ENCODE data around the gene S100A6.
"Not testable (repeated sequence)": the region's sequence is repeated elsewhere in the genome, so short reads cannot be mapped to it uniquely, and the experiment has no call there.

The S100A6 gene

GRCh38 chr1:153533689-153534201 is 2.0 kb downstream of the S100A6 start:
- DNase-seq (ENCODE audit: low read depth, low spot score) = peak; percentile 79
- H3K27ac ChIP-seq = peak overlapping the region; percentile 98

- peak overlapping the region; percentile 98 for H3K27ac ChIP-seq
Observed at GRCh38 chr1:153532769-153533599, 2.8 kb downstream of the S100A6 start.

GRCh38 chr1:153532181-153532580 is 3.6 kb downstream of the S100A6 start:
- peak overlapping the region; percentile 98 for H3K27ac ChIP-seq
- no peak for DNase-seq (ENCODE audit: low read depth, low spot score)

More at GRCh38 chr1:153532769-153533599, 2.8 kb downstream of the S100A6 start:
- DNase-seq (ENCODE audit: low read depth, low spot score) = no peak

- peak overlapping the region; percentile 98 for H3K27ac ChIP-seq
- DNase-seq (ENCODE audit: low read depth, low spot score) = no peak
Observed at GRCh38 chr1:153531638-153532037, 4.2 kb downstream of the S100A6 start.

GRCh38 chr1:153527683-153528040 is 8.1 kb downstream of the S100A6 start:
- no peak for DNase-seq (ENCODE audit: low read depth, low spot score)
- H3K27ac ChIP-seq = peak overlapping the region; percentile 98

GRCh38 chr1:153527023-153527682 is 8.6 kb downstream of the S100A6 start:
- peak; percentile 84 for DNase-seq (ENCODE audit: low read depth, low spot score)
- peak overlapping the region; percentile 98 for H3K27ac ChIP-seq

GRCh38 chr1:153526132-153526543 is 9.7 kb downstream of the S100A6 start:
- peak overlapping the region; percentile 98 for H3K27ac ChIP-seq
- DNase-seq (ENCODE audit: low read depth, low spot score) = peak; percentile 69

- peak overlapping the region; percentile 98 for H3K27ac ChIP-seq
- DNase-seq (ENCODE audit: low read depth, low spot score) = no peak
Observed at GRCh38 chr1:153525088-153525728, 10.6 kb downstream of the S100A6 start.

- H3K27ac ChIP-seq; DNase-seq (ENCODE audit: low read depth, low spot score): not testable (repeated sequence)
Observed at GRCh38 chr1:153522353-153523048, 13.3 kb downstream of the S100A6 start.

GRCh38 chr1:153521808-153522207 is 14.0 kb downstream of the S100A6 start:
- not testable (repeated sequence) for DNase-seq (ENCODE audit: low read depth, low spot score); H3K27ac ChIP-seq

GRCh38 chr1:153520818-153521476 is 14.8 kb downstream of the S100A6 start:
- no peak overlapping the region for H3K27ac ChIP-seq
- no peak for DNase-seq (ENCODE audit: low read depth, low spot score)

- not testable (repeated sequence) for H3K27ac ChIP-seq; DNase-seq (ENCODE audit: low read depth, low spot score)
Observed at GRCh38 chr1:153520137-153520691, 15.6 kb downstream of the S100A6 start.

- DNase-seq (ENCODE audit: low read depth, low spot score) = no peak
- H3K27ac ChIP-seq = no peak overlapping the region
Observed at GRCh38 chr1:153519242-153519641, 16.5 kb downstream of the S100A6 start.

- peak overlapping the region; percentile 84 for H3K27ac ChIP-seq
- DNase-seq (ENCODE audit: low read depth, low spot score) = no peak
Observed at GRCh38 chr1:153515504-153516394, 20.0 kb downstream of the S100A6 start.

- no peak for DNase-seq (ENCODE audit: low read depth, low spot score)
- H3K27ac ChIP-seq = no peak overlapping the region
Observed at GRCh38 chr1:153513666-153514065, 22.1 kb downstream of the S100A6 start.

- H3K27ac ChIP-seq = no peak overlapping the region
- no peak for DNase-seq (ENCODE audit: low read depth, low spot score)
Observed at GRCh38 chr1:153513023-153513422, 22.8 kb downstream of the S100A6 start.

GRCh38 chr1:153510984-153511410 is 24.8 kb downstream of the S100A6 start:
- H3K27ac ChIP-seq = peak overlapping the region; percentile 4
- DNase-seq (ENCODE audit: low read depth, low spot score) = no peak

- DNase-seq (ENCODE audit: low read depth, low spot score) = no peak
- peak overlapping the region; percentile 8 for H3K27ac ChIP-seq
Observed at GRCh38 chr1:153509729-153510354, 25.9 kb downstream of the S100A6 start.

Measured in epithelial cell of prostate (primary cell).